Aorta (tissue), 5 donors: ENCODE results near the gene PABPC1L. TPM values are rescaled to one million over a fixed set of nuclear protein-coding genes. Genes with fewer than 3 reads are reported as not detected.

Experiments used
- ATAC-seq: fragments of 200-7000 bp; cut with Tn5 transposase; one replicate; pipeline ENCODE4 v1.9.1; 2022; ENCODE audit warnings: moderate library complexity; ENCODE audit not compliant: low FRiP score
- DNase-seq, 2 donors: peaks; one replicate each; pipeline ENCODE4 v3.0.0-alpha.2; 2020
- H3K27ac ChIP-seq, 2 donors: one replicate each; pipeline ENCODE4 v1.5.1; 2013; ENCODE audit warnings: low read length in 2 of 2, mild to moderate bottlenecking in 2 of 2, moderate library complexity in 2 of 2, control low read depth in 1 of 2, inconsistent platforms in 1 of 2, low read depth in 1 of 2
- H3K27me3 ChIP-seq, 2 donors: one replicate each; pipeline ENCODE4 v1.6.1; 2013; ENCODE audit warnings: control low read depth in 1 of 2, low read length in 1 of 2, mild to moderate bottlenecking in 1 of 2, moderate library complexity in 1 of 2; ENCODE audit not compliant: insufficient read depth in 2 of 2, control insufficient read depth in 1 of 2
- H3K36me3 ChIP-seq, 2 donors: one replicate each; pipeline ENCODE4 v1.6.1; 2013; ENCODE audit warnings: control low read depth in 1 of 2, low read length in 1 of 2, mild to moderate bottlenecking in 1 of 2; ENCODE audit not compliant: insufficient read depth in 2 of 2, control insufficient read depth in 1 of 2
- H3K4me1 ChIP-seq, 2 donors: one replicate each; pipeline ENCODE4 v1.6.1; 2013; ENCODE audit warnings: low read length in 2 of 2, control low read depth in 1 of 2, mild to moderate bottlenecking in 1 of 2, moderate library complexity in 1 of 2; ENCODE audit not compliant: insufficient read depth in 2 of 2, control insufficient read depth in 1 of 2
- H3K4me3 ChIP-seq, 2 donors: one replicate each; pipeline ENCODE4 v1.5.1; 2013; ENCODE audit warnings: low read length in 2 of 2, control low read depth in 1 of 2, mild to moderate bottlenecking in 1 of 2
- H3K9me3 ChIP-seq: one replicate; pipeline ENCODE4 v1.6.1; 2013; ENCODE audit warnings: mild to moderate bottlenecking, low read length; ENCODE audit not compliant: control insufficient read depth
- WGBS, 2 donors: extraction: QIAGEN DNeasy Blood & Tissue Kit; methylation state at CpG; one replicate each; pipeline ENCODE4 v1.1.7; 2013; 5-methylcytosine and 5-hydroxymethylcytosine counted together
- intact Hi-C, 2 donors: fragments of 100-400 bp; cut with DNase I; formaldehyde crosslinking; loops; one replicate each; pipeline versions ENCODE4 v1.14.2 to v1.15.0; 2022
- polyA plus RNA-seq, 2 donors: library from polyadenylated mRNA; stranded (reverse); fragments of 200-250 nt; gene quantifications; one replicate each; pipeline ENCODE4 v1.2.3, GENCODE V29; 2013
- total RNA-seq, 2 donors: library from RNA; stranded (reverse); fragmentation: NEBNext Ultra II Directional; extraction: Animal tissue kit (Norgen Biotek cat#: 25700); gene quantifications; one replicate each; pipeline ENCODE4 v1.2.1, GENCODE V29; 2021
- donor health status: healthy with polysubstance abuse.
- donor health status: Bipolar disorder and iron deficiency.
- donor health status: DM: no; HTN: no; CAD: no.
- donor health status: DM: no; HTN: no; CAD: no.
- donor health status: DM: yes; HTN: yes; CAD: no.

Gene PABPC1L
- total and polyA plus RNA-seq, 4 donors, result 1.4 to 77.2 (median 24.4) TPM

GRCh38 chr20:44883214-44883902 is 26.5 kb upstream of the PABPC1L start:
- no peaks in the 10 kb centered on the region for H3K27me3 ChIP-seq
- H3K9me3 ChIP-seq, result no peaks in the 10 kb centered on the region
- H3K36me3 ChIP-seq, result no peaks in the 10 kb centered on the region
- no peak overlapping the region for H3K4me3 ChIP-seq
- peaks cover 0 to 1% of the 10 kb centered on the region in 2 donors for H3K4me1 ChIP-seq
- intact Hi-C loops, result loop anchor here in 1 of 2 donors (10.0 kb wide), 1 partner anchor 551 kb away; no protein-coding TSS in a partner anchor
- H3K27ac ChIP-seq, result no peak overlapping the region
- 90 to 94% methylated on average over 7 of the region's 7 CpGs for WGBS, 2 donors
- DNase-seq (no peak), ATAC-seq (no peak)

GRCh38 chr20:44884907-44885391 is 24.9 kb upstream of the PABPC1L start:
- ATAC-seq (no peak), DNase-seq (no peak)
- no peaks in the 10 kb centered on the region for H3K9me3 ChIP-seq
- peak overlapping the region; percentile 38 to 63 for H3K4me3 ChIP-seq
- no peaks in the 10 kb centered on the region for H3K27me3 ChIP-seq
- WGBS, 2 donors, result 6% methylated on average over 14 of the region's 14 CpGs
- peaks cover 0 to 2% of the 10 kb centered on the region in 2 donors for H3K4me1 ChIP-seq
- intact Hi-C loops, result loop anchor here (5.0 to 10.0 kb wide), 4 partner anchors 72 to 550 kb away; partner anchors contain the start of genes KCNK15 (in 1 of the 2) and STK4 (in 1 of the 2)
- no peaks in the 10 kb centered on the region for H3K36me3 ChIP-seq
- H3K27ac ChIP-seq, result peak overlapping the region in 1 of 2 donors; percentile 52

- WGBS, 2 donors, result 1% methylated on average over 69 to 88 of the region's 88 CpGs
- Histone ChIP-seq H3K4me3 (peak within 1 kb of the TSS; percentile 63 to 79), H3K27ac (peak within 1 kb of the TSS; percentile 52 to 62), H3K27me3 (no peaks in the 10 kb centered on the region), H3K4me1 (peaks cover 0 to 2% of the 10 kb centered on the region in 2 donors), H3K9me3 (no peaks in the 10 kb centered on the region), H3K36me3 (no peaks in the 10 kb centered on the region)
- peak; percentile 100 for DNase-seq
- intact Hi-C loops, result loop anchor here (5.0 to 10.0 kb wide), 4 partner anchors 72 to 549 kb away; partner anchors contain the start of genes KCNK15 (in 1 of the 2) and STK4 (in 1 of the 2)
- ATAC-seq, result peak; percentile 99
These were observed 24.2 kb upstream of the PABPC1L start, which contains the start of gene YWHAB for GRCh38 chr20:44885392-44886265. TSS of gene YWHAB (plus strand) at chr20:44885705. CDS start at chr20:44901534, 15,829 bp downstream.

GRCh38 chr20:44886266-44886651 is 23.6 kb upstream of the PABPC1L start:
- intact Hi-C loops, result loop anchor here (5.0 to 10.0 kb wide), 4 partner anchors 71 to 549 kb away; partner anchors contain the start of genes KCNK15 (in 1 of the 2) and STK4 (in 1 of the 2)
- H3K27ac ChIP-seq, result peak overlapping the region in 1 of 2 donors; percentile 48
- H3K4me1 ChIP-seq, result peaks cover 0 to 2% of the 10 kb centered on the region in 2 donors
- 0% methylated on average over 8 of the region's 8 CpGs for WGBS, 2 donors
- H3K27me3 ChIP-seq, result no peaks in the 10 kb centered on the region
- peak overlapping the region; percentile 52 to 79 for H3K4me3 ChIP-seq
- H3K9me3 ChIP-seq, result no peaks in the 10 kb centered on the region
- H3K36me3 ChIP-seq, result no peaks in the 10 kb centered on the region
- no peak for ATAC-seq
- no peak for DNase-seq

GRCh38 chr20:44886828-44887227 is 23.0 kb upstream of the PABPC1L start:
- H3K4me1 ChIP-seq, result peaks cover 0 to 3% of the 10 kb centered on the region in 2 donors
- H3K36me3 ChIP-seq, result no peaks in the 10 kb centered on the region
- H3K9me3 ChIP-seq, result no peaks in the 10 kb centered on the region
- no peak overlapping the region for H3K27ac ChIP-seq
- 0 to 1% methylated on average over 2 of the region's 2 CpGs for WGBS, 2 donors
- DNase-seq (no peak), ATAC-seq (no peak)
- no peaks in the 10 kb centered on the region for H3K27me3 ChIP-seq
- intact Hi-C loops, result loop anchor here (5.0 to 10.0 kb wide), 4 partner anchors 70 to 548 kb away; partner anchors contain the start of genes KCNK15 (in 1 of the 2) and STK4 (in 1 of the 2)
- H3K4me3 ChIP-seq, result peak overlapping the region; percentile 52 to 79

- Histone ChIP-seq H3K4me1 (peaks cover 0 to 4% of the 10 kb centered on the region in 2 donors), H3K27ac (no peak overlapping the region), H3K9me3 (no peaks in the 10 kb centered on the region), H3K4me3 (peak overlapping the region; percentile 22 to 52), H3K36me3 (no peaks in the 10 kb centered on the region), H3K27me3 (no peaks in the 10 kb centered on the region)
- WGBS, 2 donors, result 37 to 40% methylated on average over 4 of the region's 4 CpGs
- intact Hi-C loops, result loop anchor here (5.0 to 10.0 kb wide), 4 partner anchors 70 to 547 kb away; partner anchors contain the start of genes KCNK15 (in 1 of the 2) and STK4 (in 1 of the 2)
- ATAC-seq, result no peak
- DNase-seq, result no peak
These were observed 22.4 kb upstream of the PABPC1L start for GRCh38 chr20:44887466-44887865.

- no peak for DNase-seq
- Histone ChIP-seq H3K27ac (no peak overlapping the region), H3K36me3 (no peaks in the 10 kb centered on the region), H3K9me3 (no peaks in the 10 kb centered on the region), H3K4me1 (peaks cover 0 to 4% of the 10 kb centered on the region in 2 donors), H3K4me3 (peak overlapping the region in 1 of 2 donors; percentile 8), H3K27me3 (no peaks in the 10 kb centered on the region)
- no peak for ATAC-seq
- 70 to 71% methylated on average over 6 of the region's 6 CpGs for WGBS, 2 donors
- intact Hi-C loops, result loop anchor here (5.0 to 10.0 kb wide), 4 partner anchors 69 to 546 kb away; partner anchors contain the start of genes KCNK15 (in 1 of the 2) and STK4 (in 1 of the 2)
These were observed 21.4 kb upstream of the PABPC1L start for GRCh38 chr20:44888226-44889103.
